GOT3 (cell line): ENCODE measurements around the gene ZCWPW2.

Experiments used
- DNase-seq: peaks from one replicate; lab custom pipeline; 2025; ENCODE audit warnings: mixed read lengths; lab: John Stamatoyannopoulos, UW

ZCWPW2 gene

DNA sequence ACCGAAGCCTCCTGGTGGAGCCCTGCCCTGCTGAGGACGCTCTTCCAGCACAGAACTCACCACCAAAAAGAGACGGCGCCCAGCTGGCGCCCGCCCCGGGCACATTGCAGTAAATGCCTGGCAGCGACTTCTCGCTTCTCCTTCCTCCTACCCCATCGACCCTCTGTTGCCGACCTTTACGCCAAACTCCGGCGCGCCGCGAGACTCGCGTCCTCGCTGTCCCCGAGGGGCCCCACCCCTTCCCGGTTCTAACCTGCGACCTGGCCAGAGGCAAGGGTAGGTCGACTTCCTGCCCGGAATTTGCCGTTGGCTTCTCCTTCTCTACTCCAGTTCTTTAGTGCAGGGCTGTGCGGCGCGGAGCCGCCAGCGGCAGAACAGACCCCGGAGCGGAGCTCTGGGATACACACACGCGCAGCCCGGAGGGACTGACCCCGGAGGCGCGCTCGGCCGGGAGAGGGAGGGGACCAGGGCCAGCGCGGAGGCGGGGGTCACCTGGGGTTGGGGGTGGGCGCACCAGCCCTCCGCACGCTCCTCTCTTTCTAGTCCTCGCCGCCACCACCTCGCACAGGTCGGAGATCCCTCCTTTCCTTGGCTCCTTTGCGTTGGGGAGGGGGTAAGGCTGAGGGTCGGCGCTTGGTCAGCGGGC, 226.7 kb downstream of the ZCWPW2 start:
- no peak for DNase-seq
